ENCODE data around the gene ATG2B.

GRCh38 chr14:96275177-96276112 is 87.7 kb downstream of the ATG2B start:
- TF ChIP-seq MEIS1 (CRISPR knock-in tag; IDR thresholded peaks at IDR 0.05; ENCODE audit: borderline replicate concordance) (no peak), ZNF311 (tag by site-specific recombination; IDR thresholded peaks at IDR 0.05; ENCODE audit: borderline replicate concordance) (no peak), ZNF114 (tag by site-specific recombination; IDR thresholded peaks at IDR 0.05) (no peak)
- TF ChIP-seq, protein P1, sequence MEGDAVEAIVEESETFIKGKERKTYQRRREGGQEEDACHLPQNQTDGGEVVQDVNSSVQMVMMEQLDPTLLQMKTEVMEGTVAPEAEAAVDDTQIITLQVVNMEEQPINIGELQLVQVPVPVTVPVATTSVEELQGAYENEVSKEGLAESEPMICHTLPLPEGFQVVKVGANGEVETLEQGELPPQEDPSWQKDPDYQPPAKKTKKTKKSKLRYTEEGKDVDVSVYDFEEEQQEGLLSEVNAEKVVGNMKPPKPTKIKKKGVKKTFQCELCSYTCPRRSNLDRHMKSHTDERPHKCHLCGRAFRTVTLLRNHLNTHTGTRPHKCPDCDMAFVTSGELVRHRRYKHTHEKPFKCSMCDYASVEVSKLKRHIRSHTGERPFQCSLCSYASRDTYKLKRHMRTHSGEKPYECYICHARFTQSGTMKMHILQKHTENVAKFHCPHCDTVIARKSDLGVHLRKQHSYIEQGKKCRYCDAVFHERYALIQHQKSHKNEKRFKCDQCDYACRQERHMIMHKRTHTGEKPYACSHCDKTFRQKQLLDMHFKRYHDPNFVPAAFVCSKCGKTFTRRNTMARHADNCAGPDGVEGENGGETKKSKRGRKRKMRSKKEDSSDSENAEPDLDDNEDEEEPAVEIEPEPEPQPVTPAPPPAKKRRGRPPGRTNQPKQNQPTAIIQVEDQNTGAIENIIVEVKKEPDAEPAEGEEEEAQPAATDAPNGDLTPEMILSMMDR (tag by site-specific recombination; IDR thresholded peaks at IDR 0.05) = peak; percentile 75
- TF ChIP-seq, protein P2, sequence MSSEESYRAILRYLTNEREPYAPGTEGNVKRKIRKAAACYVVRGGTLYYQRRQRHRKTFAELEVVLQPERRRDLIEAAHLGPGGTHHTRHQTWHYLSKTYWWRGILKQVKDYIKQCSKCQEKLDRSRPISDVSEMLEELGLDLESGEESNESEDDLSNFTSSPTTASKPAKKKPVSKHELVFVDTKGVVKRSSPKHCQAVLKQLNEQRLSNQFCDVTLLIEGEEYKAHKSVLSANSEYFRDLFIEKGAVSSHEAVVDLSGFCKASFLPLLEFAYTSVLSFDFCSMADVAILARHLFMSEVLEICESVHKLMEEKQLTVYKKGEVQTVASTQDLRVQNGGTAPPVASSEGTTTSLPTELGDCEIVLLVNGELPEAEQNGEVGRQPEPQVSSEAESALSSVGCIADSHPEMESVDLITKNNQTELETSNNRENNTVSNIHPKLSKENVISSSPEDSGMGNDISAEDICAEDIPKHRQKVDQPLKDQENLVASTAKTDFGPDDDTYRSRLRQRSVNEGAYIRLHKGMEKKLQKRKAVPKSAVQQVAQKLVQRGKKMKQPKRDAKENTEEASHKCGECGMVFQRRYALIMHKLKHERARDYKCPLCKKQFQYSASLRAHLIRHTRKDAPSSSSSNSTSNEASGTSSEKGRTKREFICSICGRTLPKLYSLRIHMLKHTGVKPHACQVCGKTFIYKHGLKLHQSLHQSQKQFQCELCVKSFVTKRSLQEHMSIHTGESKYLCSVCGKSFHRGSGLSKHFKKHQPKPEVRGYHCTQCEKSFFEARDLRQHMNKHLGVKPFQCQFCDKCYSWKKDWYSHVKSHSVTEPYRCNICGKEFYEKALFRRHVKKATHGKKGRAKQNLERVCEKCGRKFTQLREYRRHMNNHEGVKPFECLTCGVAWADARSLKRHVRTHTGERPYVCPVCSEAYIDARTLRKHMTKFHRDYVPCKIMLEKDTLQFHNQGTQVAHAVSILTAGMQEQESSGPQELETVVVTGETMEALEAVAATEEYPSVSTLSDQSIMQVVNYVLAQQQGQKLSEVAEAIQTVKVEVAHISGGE (tag by site-specific recombination; conservative IDR thresholded peaks at IDR 0.05; ENCODE audit: low read depth) = no peak

Data from HEK293 (cell line).